Keratinocyte (primary cell): Measurements from ENCODE around the gene SIPA1L3. TPM values are rescaled to one million over a fixed set of nuclear protein-coding genes. Genes with fewer than 3 reads are reported as not detected.

ENCODE experiments used
- DNase-seq: peaks from one replicate; pipeline ENCODE4 v3.0.0-alpha.2; 2011; ENCODE audit warnings: low read depth, missing footprints, low spot score
- FAIRE-seq: peaks from 2 replicates; lab custom pipeline; 2011; peaks lifted over from hg19 to GRCh38; lab: Jason Lieb, UNC
- H2AFZ ChIP-seq: 2 replicates; pipeline ENCODE4 v1.6.0; 2012; ENCODE audit warnings: low read length, control low read depth, inconsistent platforms; ENCODE audit not compliant: control insufficient read depth
- H3K27ac ChIP-seq: 2 replicates; pipeline ENCODE4 v1.5.1; 2011; ENCODE audit warnings: low read length; ENCODE audit not compliant: control insufficient read depth, insufficient read depth
- H3K27me3 ChIP-seq: 3 replicates; pipeline ENCODE4 v1.6.0; 2011; ENCODE audit warnings: low read length; ENCODE audit not compliant: control insufficient read depth, insufficient read depth; ENCODE audit errors: extremely low read depth
- H3K36me3 ChIP-seq, 2 experiments: 2 replicates in 1 of 2; 3 replicates in 1 of 2; pipeline ENCODE4 v1.5.1; 2011; ENCODE audit warnings: low read length in 2 of 2, mild to moderate bottlenecking in 1 of 2; ENCODE audit not compliant: control insufficient read depth in 2 of 2, insufficient read depth in 2 of 2; ENCODE audit errors: extremely low read depth in 1 of 2
- H3K4me1 ChIP-seq: 3 replicates; pipeline ENCODE4 v1.5.1; 2011; ENCODE audit warnings: low read length; ENCODE audit not compliant: control insufficient read depth, insufficient read depth; ENCODE audit errors: extremely low read depth
- H3K4me2 ChIP-seq: 3 replicates; pipeline ENCODE4 v1.6.0; 2011; ENCODE audit warnings: low read depth, low read length; ENCODE audit not compliant: control insufficient read depth, insufficient read depth; ENCODE audit errors: extremely low read depth
- H3K4me3 ChIP-seq, 3 experiments: fragments of 200-600 bp in 1 of 3; sonication (generic) in 1 of 3; 2 replicates in 2 of 3; 3 replicates in 1 of 3; pipeline ENCODE4 v1.5.1; 2011 to 2016; ENCODE audit warnings: low read length in 3 of 3, mild to moderate bottlenecking in 3 of 3, control low read depth in 2 of 3, inconsistent platforms in 1 of 3, low read depth in 1 of 3, mixed read lengths in 1 of 3, mixed run types in 1 of 3, moderate library complexity in 1 of 3; ENCODE audit not compliant: control insufficient read depth in 2 of 3, insufficient read depth in 2 of 3; ENCODE audit errors: extremely low read depth in 1 of 3
- H3K79me2 ChIP-seq: 2 replicates; pipeline ENCODE4 v1.6.0; 2012; ENCODE audit warnings: low read length; ENCODE audit not compliant: control insufficient read depth, insufficient read depth
- H3K9ac ChIP-seq: 3 replicates; pipeline ENCODE4 v1.6.0; 2011; ENCODE audit warnings: low read length; ENCODE audit not compliant: control insufficient read depth, insufficient read depth; ENCODE audit errors: extremely low read depth
- H3K9me1 ChIP-seq: 3 replicates; pipeline ENCODE4 v1.6.0; 2011; ENCODE audit warnings: low read length; ENCODE audit not compliant: control insufficient read depth, insufficient read depth; ENCODE audit errors: extremely low read depth
- H3K9me3 ChIP-seq: 2 replicates; pipeline ENCODE4 v1.5.1; 2012; ENCODE audit warnings: low read depth, low read length; ENCODE audit not compliant: control insufficient read depth
- H4K20me1 ChIP-seq: 3 replicates; pipeline ENCODE4 v1.6.0; 2011; ENCODE audit warnings: low read length; ENCODE audit not compliant: control insufficient read depth, insufficient read depth; ENCODE audit errors: extremely low read depth
- CTCF ChIP-seq, 3 experiments: IDR thresholded peaks in 1 of 3; conservative IDR thresholded peaks in 1 of 3; optimal IDR thresholded peaks in 1 of 3; 2 replicates in 2 of 3; 3 replicates in 1 of 3; pipeline versions ENCODE3 to v1.5.1; 2011; ENCODE audit warnings: low read length in 3 of 3, mild to moderate bottlenecking in 3 of 3, moderate library complexity in 2 of 3, control low read depth in 1 of 3, inconsistent platforms in 1 of 3; ENCODE audit not compliant: insufficient read depth in 2 of 3; ENCODE audit errors: extremely low read depth in 1 of 3
- EZH2 ChIP-seq: IDR thresholded peaks from one replicate; pipeline ENCODE4 v1.6.1; 2012; ENCODE audit warnings: inconsistent platforms, mild to moderate bottlenecking, low read length, moderate library complexity
- dilution Hi-C: fragments of 300-500 bp; cut with MboI; formaldehyde crosslinking; loops from one replicate; pipeline ENCODE4 v1.7.0; 2020; ENCODE audit warnings: low sequenced_read_pairs; ENCODE audit not compliant: extremely low pct_ligation_motif_present
- polyA plus RNA-seq, 5 experiments: library from polyadenylated mRNA; depleted of rRNA in 3 of 5; stranded (reverse) in 3 of 5; stranded (forward) in 1 of 5; unstranded in 1 of 5; fragments of >200 nt; gene quantifications; 1 replicate in 1 of 5; 2 replicates in 3 of 5; 3 replicates in 1 of 5; pipeline versions ENCODE4 v1.2.1 to v1.2.3, GENCODE V29; 2011 to 2012; ENCODE audit warnings: missing spikeins in 2 of 5, low read depth in 1 of 5, low replicate concordance in 1 of 5

Gene SIPA1L3
- polyA plus RNA-seq, 1 donor (not counting 4 experiments of a cell fraction or from before 2014, with no cell fraction given), result 8.0 TPM

DNA sequence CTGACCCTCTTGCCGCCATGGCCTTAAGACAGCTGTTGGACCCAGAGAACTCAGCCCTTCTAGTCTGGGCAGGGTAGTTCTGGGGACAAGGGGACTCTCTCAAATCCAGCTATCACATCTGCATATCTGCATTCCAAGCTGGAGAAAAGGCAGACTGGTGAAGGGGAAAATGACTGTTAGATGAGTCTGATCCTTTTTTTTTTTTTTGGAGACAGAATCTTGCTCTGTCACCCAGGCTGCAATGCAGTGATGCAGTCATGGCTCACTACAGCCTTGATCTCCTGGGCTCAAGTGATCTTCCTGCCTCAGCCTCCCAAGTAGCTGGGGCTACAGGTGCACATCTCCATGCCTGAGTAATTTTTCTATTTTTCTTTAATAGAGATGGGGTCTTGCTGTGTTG lies 114.3 kb downstream of the SIPA1L3 start:
- Histone ChIP-seq H4K20me1 (no peaks in the 10 kb centered on the region), H3K36me3 (no peaks in the 10 kb centered on the region), H3K27me3 (no peaks in the 10 kb centered on the region), H3K9ac (no peak overlapping the region), H3K4me1 (peaks cover 4% of the 10 kb centered on the region), H3K9me1 (no peaks in the 10 kb centered on the region), H2AFZ (no peak overlapping the region), H3K9me3 (no peaks in the 10 kb centered on the region), H3K79me2 (no peaks in the 10 kb centered on the region), H3K4me2 (no peak overlapping the region), H3K4me3 (no peak overlapping the region), H3K27ac (no peak overlapping the region)
- TF ChIP-seq EZH2 (no peak), CTCF (optimal IDR thresholded peaks at IDR 0.05 in 1 of 3, IDR thresholded peaks at IDR 0.05 in 1 of 3, conservative IDR thresholded peaks at IDR 0.05 in 1 of 3; ENCODE audit: extremely low read depth in 1 of 3, insufficient read depth in 2 of 3, low read length in 3 of 3) (no peak)
- FAIRE-seq (no peak), DNase-seq (no peak)
- dilution Hi-C loops, result no loop called here

GRCh38 chr19:38022791-38023670 lies 116.0 kb downstream of the SIPA1L3 start:
- Histone ChIP-seq H3K4me2 (no peak overlapping the region), H3K4me1 (peaks cover 4% of the 10 kb centered on the region), H2AFZ (no peak overlapping the region), H3K27ac (no peak overlapping the region), H3K9me1 (no peaks in the 10 kb centered on the region), H4K20me1 (no peaks in the 10 kb centered on the region), H3K9me3 (no peaks in the 10 kb centered on the region), H3K4me3 (no peak overlapping the region), H3K79me2 (peaks cover 2% of the 10 kb centered on the region), H3K36me3 (no peaks in the 10 kb centered on the region), H3K27me3 (no peaks in the 10 kb centered on the region), H3K9ac (no peak overlapping the region)
- no peak for TF ChIP-seq EZH2
- no peak for TF ChIP-seq CTCF (optimal IDR thresholded peaks at IDR 0.05 in 1 of 3, IDR thresholded peaks at IDR 0.05 in 1 of 3, conservative IDR thresholded peaks at IDR 0.05 in 1 of 3; ENCODE audit: extremely low read depth in 1 of 3, insufficient read depth in 2 of 3, low read length in 3 of 3)
- DNase-seq (no peak), FAIRE-seq (no peak)
- dilution Hi-C loops, result no loop called here
